MV-4-11 (cell line): ENCODE results near the gene OSTN.
"Not testable (repeated sequence)": the region's sequence is repeated elsewhere in the genome, so short reads cannot be mapped to it uniquely, and the experiment has no call there.

Experiments used
- DNase-seq: peaks from one replicate; lab custom pipeline; 2025; lab: John Stamatoyannopoulos, UW

OSTN gene

GRCh38 chr3:191268737-191269136 is 69.7 kb downstream of the OSTN start:
- no peak for DNase-seq

- peak; percentile 57 for DNase-seq
These were observed 70.4 kb downstream of the OSTN start for GRCh38 chr3:191269289-191270085.

- DNase-seq: not testable (repeated sequence)
These were observed 76.2 kb downstream of the OSTN start for GRCh38 chr3:191275244-191275643.

DNA sequence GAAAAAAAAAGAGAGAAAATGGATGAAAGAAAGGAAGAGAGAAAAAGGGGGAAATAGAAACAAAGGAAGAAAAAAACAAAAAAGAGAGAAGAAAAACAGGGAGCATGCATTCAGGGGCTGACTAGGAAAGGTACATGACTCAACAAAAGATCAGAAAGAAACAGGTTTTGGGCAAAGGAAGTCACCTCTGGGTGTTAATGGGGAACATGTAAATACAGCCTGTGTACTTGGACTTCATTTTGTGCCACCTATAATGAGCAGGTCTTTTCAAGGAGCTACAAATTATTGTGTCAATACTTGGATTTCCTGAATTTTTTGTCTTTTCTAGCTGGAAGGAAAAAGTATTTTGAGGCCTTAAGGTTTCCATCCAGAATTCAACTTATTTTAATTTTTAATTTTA is 76.7 kb downstream of the OSTN start:
- no peak for DNase-seq

GRCh38 chr3:191280111-191280510 is 81.1 kb downstream of the OSTN start:
- DNase-seq: no peak

DNA sequence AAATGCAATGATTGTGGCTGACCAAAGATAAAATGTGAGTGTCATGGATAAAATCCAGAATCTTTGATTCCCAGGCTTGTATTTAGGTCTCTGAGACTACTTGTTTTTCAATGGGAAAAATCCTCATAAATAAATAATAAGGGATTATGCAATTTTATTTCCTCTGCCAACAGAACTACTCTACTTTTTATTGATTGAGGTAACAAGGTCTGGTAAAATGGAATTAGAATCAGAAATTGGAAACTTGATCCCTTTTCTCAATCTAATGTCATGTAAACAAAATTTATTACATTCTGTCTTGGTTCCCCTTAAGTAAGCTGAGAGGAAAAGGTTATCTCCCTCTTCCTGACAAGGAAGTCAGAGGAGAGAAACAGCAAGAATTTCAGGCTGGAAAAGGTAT is 81.8 kb downstream of the OSTN start:
- DNase-seq: no peak

- no peak for DNase-seq
These were observed 83.5 kb downstream of the OSTN start for GRCh38 chr3:191282251-191283185.

GRCh38 chr3:191283400-191283799 is 84.4 kb downstream of the OSTN start:
- DNase-seq: no peak

- DNase-seq: peak; percentile 78
These were observed 91.4 kb downstream of the OSTN start for GRCh38 chr3:191290311-191291025.

DNA sequence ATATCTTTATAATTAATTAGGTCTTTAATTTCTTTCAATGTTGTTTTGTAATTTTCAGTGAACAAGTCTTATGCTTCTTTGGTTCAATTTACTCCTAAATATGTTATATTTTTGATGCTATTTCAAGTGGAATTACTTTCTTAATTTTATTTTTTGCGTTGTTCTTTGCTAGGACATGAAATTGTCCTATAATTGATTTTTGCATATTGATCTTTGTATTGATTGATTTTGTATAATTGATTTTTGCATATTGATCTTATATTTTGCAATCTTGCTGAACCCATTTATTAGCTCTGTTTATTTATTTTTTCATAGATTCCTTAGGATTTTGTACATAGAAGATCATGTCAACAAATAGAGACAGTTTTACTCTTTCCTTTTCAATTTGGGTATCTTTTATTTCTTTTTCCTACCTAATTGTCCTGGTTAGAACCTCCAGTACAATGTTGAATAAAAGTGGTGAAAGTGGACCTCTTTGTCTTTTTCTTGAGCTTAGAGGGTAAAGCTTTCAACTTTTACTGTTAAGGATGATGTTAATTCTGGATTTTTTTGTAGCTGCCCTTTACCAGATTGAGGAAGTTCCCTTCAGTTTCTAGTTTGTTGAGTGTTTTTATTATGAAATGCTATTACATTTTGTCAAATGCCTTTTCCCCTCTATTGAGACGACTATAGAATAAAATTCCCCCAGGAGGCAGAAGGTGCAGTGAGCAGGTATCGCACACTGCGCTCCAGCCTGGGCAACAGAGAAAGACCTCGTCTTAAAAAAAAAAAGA is 93.4 kb downstream of the OSTN start:
- peak; percentile 78 for DNase-seq

DNA sequence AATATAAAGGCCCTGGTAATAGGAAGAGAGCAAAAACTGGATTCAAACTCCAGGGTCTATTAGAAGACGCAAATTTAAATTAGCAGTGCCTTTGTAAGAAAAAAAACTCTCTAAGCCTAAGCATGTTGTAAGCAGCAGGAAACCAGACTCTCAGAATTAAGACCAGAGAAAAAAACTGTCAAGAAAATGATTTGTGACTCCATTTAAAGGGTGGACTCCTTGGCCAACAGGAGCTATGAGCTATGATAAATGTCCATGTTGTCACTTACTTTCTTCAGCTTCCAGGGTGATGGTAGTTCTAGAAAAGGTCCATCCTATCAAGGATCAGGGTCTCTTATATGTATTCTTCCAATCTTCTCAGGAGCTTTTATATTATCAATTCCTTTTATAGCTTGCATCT is 95.2 kb downstream of the OSTN start:
- peak; percentile 75 for DNase-seq

DNA sequence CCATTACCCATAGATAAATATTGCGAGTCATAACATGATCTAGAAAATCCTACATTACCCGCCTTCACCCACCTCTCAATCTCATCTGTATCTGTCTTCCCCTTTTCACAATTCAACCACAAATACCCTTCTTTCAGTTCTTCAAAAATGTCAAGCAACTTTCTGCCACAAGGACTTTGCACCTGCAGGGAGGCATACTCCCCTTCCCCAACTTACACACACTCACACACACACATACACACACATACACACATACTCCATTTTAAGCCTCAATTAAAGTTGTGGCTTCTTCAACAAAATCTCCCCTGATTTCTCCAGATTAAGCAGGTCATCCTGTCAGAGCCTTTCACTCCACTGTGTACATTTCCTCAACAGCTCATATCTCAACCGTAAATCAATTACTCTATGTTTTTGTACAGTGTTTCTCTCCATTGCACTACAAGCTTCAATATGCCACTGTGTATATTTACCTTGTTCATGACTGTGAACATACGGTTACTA is 97.0 kb downstream of the OSTN start:
- peak; percentile 96 for DNase-seq

DNA sequence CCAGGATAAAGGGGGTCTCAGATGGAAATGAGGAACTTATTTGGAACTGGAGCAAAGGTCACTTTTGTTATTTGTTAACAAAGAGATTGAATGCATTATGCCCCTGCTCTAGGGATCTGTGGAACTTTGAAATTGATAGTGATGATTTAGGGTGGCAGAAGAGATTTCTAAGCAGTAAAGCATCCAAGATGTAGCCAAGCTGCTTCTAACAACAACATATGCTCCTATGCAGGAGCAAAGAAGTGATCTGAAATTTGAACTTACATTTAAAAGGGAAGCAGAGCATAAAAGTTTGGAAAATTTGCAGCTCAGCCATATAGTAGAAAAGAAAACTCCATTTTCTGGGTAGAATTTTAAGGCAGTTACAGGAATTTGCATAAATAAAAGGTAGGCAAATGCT is 99.8 kb downstream of the OSTN start:
- DNase-seq: no peak

GRCh38 chr3:191300422-191300821 is 101.4 kb downstream of the OSTN start:
- DNase-seq: no peak

GRCh38 chr3:191301017-191301416 is 102.0 kb downstream of the OSTN start:
- DNase-seq: peak; percentile 27

- DNase-seq: no peak
These were observed 102.9 kb downstream of the OSTN start for GRCh38 chr3:191301782-191302411.

DNA sequence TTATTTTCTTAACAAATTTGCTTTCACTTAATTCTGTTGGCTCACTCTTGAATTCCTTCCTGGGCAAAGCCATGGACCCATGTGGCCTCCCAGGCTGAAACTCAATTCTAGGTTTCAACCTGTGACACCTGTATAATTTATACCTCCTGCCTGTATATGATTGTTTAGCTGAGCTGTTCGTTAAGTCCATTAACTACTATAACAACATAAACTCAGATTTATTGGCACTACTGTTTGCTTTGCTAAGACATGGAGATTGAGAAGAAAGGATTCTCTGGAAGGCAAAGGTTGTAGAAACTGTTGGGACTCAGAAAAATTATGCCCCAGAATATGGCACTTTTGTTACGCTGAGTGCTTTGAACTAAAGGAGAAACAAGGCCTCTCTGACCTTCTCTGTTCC is 103.4 kb downstream of the OSTN start:
- DNase-seq: no peak

GRCh38 chr3:191303596-191303995 is 104.6 kb downstream of the OSTN start:
- DNase-seq: peak; percentile 76

GRCh38 chr3:191306428-191306827 is 107.4 kb downstream of the OSTN start:
- DNase-seq: no peak

DNA sequence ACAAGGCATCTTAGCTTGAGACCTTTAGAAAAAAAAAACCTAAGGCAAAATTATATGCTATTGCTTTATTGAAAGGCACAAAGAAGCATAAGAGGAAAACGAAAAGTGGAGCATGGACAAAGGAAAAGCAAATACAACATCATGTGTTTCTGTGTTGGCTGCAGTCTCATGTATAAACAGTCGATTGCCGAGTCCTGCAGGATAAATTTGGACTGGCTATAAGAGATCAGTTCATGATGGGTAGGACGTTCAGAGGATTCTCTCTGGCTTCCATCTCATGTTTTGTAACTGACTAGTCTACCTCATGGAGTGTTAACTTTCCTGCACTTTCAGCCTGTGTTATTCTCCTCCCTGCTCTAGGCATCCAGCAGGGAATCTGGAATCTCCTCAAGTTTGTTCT is 108.3 kb downstream of the OSTN start:
- no peak for DNase-seq

DNA sequence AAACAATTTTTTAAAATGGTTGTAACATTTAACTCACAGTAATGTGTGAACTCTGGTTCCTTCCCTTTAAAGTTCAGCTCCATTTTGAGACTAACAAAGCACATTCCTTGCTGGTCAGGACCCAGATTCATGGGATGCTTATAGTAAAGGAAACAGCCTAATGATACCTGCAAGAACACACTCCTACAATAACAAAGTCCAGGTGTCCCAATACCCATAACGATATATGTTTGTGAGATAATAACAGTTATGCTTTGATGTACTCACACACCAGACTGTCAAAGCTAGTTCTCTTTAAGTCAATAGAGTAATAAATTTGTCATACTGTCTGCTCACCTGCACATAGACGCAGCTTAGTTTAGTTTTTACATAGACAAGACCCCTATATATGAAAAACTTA is 114.3 kb downstream of the OSTN start:
- DNase-seq: no peak
